ENCODE data around the gene SAMD14. TPM values are rescaled to one million over a fixed set of nuclear protein-coding genes. Genes with fewer than 3 reads are reported as not detected.
A peak's percentile ranks its signal among the peaks of the same experiment; 100 is the strongest.
"Not testable (repeated sequence)": the region's sequence is repeated elsewhere in the genome, so short reads cannot be mapped to it uniquely, and the experiment has no call there.

The SAMD14 gene
- total RNA-seq, 1 donor from 2014 or later, result 5.8 TPM

GRCh38 chr17:50072130-50072529, 57.8 kb downstream of the SAMD14 start:
- DNase-seq, result no peak

- DNase-seq, result no peak
Measured at GRCh38 chr17:50071692-50072091, 58.3 kb downstream of the SAMD14 start.

GRCh38 chr17:50070908-50071680, 58.9 kb downstream of the SAMD14 start:
- DNase-seq, result no peak

GRCh38 chr17:50067996-50068395, 62.0 kb downstream of the SAMD14 start:
- DNase-seq, result no peak

- DNase-seq, result no peak
Measured at GRCh38 chr17:50066995-50067394, 63.0 kb downstream of the SAMD14 start.

GRCh38 chr17:50065056-50065455, 64.9 kb downstream of the SAMD14 start:
- DNase-seq, result no peak

- DNase-seq, result peak; percentile 82
Measured at GRCh38 chr17:50064253-50065001, 65.5 kb downstream of the SAMD14 start.

GRCh38 chr17:50063561-50064252, 66.3 kb downstream of the SAMD14 start:
- DNase-seq, result peak; percentile 23

GRCh38 chr17:50062293-50063243, 67.4 kb downstream of the SAMD14 start:
- peak; percentile 35 for DNase-seq

- not testable (repeated sequence) for DNase-seq
Measured at GRCh38 chr17:50061713-50062045, 68.3 kb downstream of the SAMD14 start.

GRCh38 chr17:50060951-50061712, 68.8 kb downstream of the SAMD14 start:
- DNase-seq, result no peak

Other genes with a start within 250 kb of the SAMD14 start
- not detected in 2 replicates for gene DLX4, start 161.0 kb downstream of the SAMD14 start, total RNA-seq
- gene DLX3, start 134.9 kb downstream of the SAMD14 start, total RNA-seq, result not detected in 2 replicates
- 116 and 190 TPM in 2 replicates for gene ITGA3, start 74.0 kb downstream of the SAMD14 start, total RNA-seq
- gene PDK2, start 34.8 kb downstream of the SAMD14 start, total RNA-seq, result 12.3 and 20.8 TPM in 2 replicates
- gene PPP1R9B, start 20.5 kb upstream of the SAMD14 start, total RNA-seq, result 35.2 and 45.8 TPM in 2 replicates
- not detected in 2 replicates for gene SGCA, start 35.8 kb upstream of the SAMD14 start, total RNA-seq
- gene COL1A1, start 71.5 kb upstream of the SAMD14 start, total RNA-seq, result 4.2 and 12.6 TPM in 2 replicates
- 0.17 and 0.19 TPM in 2 replicates for gene TMEM92, start 144.3 kb upstream of the SAMD14 start, total RNA-seq
- gene XYLT2, start 216.0 kb upstream of the SAMD14 start, total RNA-seq, result 26.5 and 31.8 TPM in 2 replicates
- gene MRPL27, start 243.0 kb upstream of the SAMD14 start, total RNA-seq, result 35.4 and 70.3 TPM in 2 replicates
- 1.0 and 4.6 TPM in 2 replicates for gene EME1, start 243.1 kb upstream of the SAMD14 start, total RNA-seq

Measured in dermis blood vessel endothelial cell (primary cell).